Stimulated activated CD8-positive, alpha-beta memory T cell treated with anti-CD3 and anti-CD28 coated beads, Interleukin-7, amount 100 ng/mL, for 1 hour (primary cell): Measurements from ENCODE around the gene ADI1.
A peak's percentile ranks its signal among the peaks of the same experiment; 100 is the strongest.

Experiments used
- DNase-seq, 2 donors: peaks; one replicate each; pipeline ENCODE4 v3.0.0-alpha.2; 2020; ENCODE audit warnings: low read depth in 2 of 2

Gene ADI1, protein sequence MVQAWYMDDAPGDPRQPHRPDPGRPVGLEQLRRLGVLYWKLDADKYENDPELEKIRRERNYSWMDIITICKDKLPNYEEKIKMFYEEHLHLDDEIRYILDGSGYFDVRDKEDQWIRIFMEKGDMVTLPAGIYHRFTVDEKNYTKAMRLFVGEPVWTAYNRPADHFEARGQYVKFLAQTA

DNA sequence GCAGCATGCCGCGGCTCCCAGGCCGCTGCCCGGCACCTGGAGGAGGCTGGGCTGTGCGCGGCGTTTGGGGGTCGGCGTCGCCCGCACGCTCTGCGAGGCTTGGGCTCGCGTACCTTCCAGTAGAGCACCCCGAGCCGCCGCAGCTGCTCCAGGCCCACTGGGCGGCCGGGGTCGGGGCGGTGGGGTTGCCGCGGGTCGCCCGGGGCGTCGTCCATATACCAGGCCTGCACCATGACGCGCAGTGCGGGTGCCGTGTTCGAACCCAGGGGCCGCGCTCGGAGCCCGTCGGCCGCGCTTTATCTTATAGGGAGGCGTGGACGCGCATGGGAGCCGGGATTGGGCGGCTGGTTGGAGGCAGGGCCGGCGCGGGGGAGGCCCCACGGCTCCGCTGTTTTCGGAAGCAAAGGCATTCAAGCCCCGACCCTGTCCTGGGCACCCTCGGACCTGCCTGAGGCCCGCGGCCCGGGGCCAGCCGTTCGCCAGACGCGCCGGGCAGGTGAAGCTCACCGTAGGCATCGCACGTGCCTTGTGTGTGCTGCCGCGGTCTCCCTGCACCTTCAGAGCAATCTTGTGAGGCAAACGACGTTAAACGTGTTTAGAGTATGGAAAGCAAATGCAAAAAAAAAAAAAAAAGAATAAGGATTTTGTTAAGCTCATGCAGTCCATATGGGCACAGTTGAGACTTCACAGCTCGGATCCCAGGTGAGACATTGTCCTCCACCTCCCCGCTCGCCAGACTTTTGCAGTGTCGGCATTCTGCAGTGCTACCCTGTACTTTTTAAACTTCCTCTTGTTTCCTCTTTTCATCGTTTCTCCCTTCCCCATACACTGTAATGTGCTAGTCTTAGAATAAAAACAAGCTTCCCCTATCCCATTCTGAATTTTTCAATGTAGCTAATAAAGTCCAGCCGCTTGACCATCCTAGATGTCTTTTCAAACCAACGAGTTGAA lies at the start of gene ADI1:
ADI1 (minus strand) TSS at position 277 of the 951 bp plus-strand sequence; CDS start at position 233, 44 bp downstream.
- DNase-seq, result peak; percentile 42 to 50

DNA sequence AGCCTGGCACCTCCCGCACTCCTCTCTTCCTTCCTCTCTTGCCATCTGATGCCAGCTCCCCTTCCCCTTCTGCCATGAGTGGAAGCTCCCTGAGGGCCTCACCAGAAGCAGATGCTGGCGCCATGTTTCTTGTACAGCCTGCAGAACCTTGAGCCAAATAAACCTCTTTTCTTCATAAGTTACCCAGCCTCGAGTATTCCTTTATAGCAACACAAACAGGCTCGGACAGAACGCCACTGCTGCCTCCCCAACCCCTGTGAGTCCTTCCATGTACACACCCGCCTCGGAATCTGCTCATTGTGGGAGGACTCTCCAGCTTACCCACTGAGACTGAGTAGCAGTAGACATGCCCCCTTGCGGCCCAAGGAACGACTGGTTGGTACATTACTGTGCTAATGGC lies 47.5 kb upstream of the ADI1 start:
- no peak for DNase-seq

DNA sequence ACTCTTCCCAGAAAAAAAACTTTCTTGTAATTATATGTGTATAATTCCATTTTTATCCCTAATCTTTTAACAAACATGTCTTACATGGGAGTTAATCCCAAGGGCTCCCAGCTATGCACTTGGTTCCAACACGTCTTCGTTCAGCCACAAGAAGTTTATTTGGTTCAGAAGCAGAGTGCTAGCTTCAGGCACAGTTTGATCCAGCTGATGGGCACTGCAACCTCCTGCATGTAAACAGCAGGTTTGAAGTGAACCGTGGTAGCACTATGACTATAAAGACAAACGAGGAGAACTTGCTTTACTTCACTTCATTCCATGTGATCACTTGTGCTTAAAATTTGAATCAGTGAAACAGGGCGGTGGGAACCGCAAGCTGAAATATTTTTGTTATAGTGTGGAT lies 45.8 kb upstream of the ADI1 start:
- DNase-seq, result no peak

DNA sequence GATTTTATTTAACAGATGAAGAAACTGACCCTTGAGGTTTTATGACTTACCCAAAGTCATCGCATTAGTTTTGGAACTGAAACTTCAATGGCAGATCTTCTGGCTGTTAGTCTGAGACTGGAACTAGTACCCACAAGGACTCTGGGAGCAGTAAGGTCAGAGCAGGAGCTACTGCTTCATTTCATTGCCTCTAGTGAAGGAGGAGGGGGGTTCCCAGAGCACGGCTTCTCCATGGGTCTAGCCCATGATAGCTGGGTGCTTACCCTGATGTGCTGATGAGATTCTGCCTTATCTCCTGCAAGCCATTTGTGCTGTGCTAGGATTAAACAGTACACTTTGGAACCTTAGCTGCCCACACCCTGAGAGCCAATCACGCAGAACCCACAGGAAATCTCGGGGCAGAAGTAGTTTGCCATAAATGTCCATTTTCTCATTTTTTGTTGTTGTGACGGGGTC lies 44.2 kb upstream of the ADI1 start:
- no peak for DNase-seq

DNA sequence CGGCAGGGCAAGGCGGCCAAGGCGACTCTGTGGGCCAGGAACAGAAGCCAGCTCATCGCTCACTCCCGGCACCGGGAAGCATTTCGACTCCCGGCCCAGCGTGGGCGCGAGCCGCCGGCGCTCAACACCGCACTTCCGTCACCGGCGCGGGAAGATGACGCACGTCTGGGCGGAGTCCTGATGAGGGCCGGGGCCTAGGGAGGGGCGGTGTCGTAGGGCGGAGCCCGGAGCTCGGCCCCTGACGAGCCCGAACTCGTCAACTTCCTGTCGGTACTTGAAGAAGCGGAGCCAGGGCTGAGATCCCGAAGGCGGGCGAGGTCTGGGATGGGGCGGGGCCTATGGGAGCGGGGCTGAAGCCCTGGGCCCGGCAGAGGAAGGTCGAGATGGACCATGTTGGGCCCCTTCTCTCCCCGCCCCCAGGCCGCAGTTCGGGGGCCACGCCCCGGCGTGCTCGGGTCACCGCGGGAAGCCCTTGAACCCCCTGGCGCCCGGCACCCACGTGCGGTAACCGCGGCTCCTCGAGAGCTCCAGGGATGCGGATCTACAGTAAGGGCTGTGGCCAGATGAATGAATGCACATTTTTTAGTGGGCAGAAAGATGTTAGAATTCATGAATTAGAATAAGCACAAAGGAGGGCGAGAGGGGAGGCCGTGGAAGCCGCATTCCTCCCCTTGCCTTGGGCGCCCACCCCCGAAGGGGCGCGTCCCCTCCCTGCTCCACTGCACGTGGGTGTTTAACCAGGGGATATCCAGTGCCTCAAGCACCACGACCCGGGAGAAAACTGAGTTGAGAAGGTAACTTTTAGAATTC lies 39.1 kb upstream of the ADI1 start, which contains the start of gene RNASEH1:
RNASEH1 (minus strand) TSS at position 129 of the 810 bp plus-strand sequence; CDS start at position 56, 73 bp downstream.
- DNase-seq, result peak; percentile 99

DNA sequence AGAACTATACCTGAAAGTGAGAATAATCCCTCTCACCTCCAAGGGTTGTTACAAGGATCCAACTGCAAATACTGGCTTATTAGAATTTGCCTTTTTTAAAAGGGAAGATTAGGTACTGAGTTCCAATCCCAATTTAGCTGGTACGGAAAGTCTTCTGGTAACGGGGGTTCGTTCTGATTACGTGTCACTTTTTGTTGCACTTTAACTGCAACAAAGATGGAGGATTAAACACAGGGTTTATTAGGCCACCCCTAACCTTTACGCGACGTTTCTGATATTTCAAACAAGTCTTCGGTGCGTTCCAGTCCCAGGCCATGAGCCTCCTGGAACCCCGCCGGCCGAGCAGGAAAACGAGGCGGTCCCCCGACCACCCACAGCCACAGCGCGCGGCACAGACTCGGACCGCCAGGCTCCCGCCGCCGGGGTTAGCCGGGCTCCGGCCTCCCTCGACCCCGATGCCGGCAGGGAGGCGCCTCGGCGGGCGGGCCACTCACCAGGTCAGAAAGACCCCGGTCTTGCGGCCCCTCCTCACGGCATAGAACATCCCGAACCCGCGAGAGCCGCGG lies 38.4 kb upstream of the ADI1 start:
- DNase-seq, result no peak

DNA sequence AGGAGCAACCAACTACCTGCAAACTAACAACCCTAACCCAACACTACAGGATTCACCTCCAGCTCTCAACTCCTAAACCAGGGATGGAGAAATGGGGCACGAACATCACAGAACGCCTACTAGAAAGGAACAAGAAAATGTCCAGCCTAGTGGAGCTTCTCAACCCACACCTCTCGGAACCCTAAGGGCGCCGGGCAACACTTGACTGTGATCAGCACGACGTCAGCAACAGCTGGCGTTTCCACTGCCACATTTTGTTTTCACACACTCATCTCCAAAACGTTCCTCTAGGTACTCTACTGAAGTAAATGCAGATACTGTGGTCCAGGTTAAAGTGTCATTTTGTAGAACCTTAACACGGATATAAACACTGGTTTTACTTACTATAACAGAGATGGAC lies 34.6 kb upstream of the ADI1 start:
- DNase-seq, result no peak

DNA sequence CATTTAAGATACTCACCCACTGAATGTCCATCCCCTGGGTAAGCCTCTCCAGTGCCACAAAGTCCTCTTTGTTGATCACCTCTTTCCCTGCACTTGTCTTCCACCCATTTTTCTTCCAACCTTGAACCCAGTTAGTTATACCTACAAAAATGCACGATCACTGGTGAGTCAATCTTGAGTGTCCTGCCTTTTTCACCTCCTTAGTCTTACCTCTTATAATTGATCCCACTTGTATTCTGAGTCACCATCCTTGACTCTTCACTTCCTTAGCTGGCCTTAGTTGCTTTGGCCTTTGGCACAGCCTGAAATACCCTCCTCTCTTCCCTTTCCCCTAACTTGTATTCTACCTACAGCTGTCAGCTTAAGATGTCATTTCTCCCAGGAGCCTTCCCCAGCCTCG lies 28.6 kb upstream of the ADI1 start:
- no peak for DNase-seq

DNA sequence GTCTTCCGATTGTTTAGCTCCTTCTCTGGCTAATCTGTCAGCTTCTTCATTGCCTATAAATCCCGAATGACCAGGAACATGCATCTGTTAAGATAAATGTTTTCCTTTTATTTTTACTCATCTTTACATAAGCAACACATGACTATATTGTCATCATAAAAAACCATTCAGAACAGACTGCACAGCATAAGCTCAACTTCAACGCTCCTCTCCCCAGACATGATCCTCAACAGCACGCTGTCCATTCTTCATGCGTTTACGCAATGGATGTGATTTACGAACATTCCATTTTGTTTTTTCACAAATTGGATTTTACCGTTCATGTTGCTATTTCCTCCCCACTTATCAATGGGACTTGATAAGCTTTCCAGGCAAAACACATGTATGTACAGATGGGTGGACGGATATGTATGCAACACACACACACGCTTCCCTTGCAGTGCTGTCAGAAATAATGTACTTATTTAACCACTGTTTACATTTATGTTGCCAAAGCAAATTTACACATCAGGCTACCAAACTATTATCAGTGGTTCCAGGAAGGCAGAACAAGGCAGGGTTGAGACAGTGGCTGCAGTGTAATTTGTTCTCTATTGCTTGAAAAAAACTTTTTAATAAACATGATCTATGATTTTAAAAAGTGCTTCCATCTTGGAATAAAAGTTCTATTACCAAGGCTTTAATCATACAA lies 26.6 kb upstream of the ADI1 start:
- DNase-seq, result no peak

DNA sequence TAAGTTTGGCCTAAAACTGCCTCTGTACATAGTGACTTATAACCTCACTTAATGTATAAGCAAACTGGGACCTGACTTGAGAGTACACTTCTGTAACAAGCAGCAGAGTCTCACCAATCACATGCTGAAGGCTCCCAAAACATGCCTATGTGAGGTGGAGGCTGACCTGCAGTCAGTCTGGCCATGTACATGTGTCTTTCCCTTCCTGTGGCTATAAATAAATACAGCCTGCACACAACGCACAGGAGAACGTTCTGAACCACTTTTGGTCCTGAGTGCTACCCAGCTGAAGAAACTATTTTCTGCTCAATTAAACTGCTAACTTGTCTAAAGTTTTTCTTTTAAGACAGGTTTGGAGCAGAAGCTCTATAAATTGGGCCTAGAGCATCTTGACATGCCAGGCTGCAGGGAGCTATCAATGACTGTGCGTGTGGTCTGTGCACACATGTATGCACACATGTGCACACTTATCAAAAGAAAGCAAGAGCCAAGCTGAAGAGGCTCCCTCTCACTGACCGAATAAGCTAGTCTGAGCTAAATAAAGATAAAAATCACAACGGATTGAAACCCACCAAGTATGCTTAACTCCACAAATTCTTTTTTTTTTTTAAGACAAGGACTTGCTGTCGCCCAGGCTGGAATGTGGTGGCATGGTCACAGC lies 23.8 kb upstream of the ADI1 start:
- no peak for DNase-seq

DNA sequence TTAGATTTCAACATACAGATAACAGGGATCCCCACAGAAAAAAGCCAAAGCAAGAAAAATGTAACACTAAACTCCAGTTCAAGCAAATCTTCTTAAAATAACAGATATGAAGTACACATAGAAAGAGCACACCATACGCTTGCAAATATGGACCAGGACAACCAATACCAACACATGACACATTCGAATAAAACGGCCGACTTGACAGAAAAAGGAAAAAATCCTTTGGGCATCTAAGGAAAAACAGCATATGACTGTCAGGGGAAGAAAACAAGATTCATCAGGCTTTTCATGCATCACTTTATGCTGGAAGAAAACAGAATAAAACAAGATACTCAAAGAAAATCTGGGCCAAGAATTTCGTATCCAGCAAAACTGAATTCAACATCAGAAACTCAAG lies 22.8 kb upstream of the ADI1 start:
- DNase-seq, result no peak

DNA sequence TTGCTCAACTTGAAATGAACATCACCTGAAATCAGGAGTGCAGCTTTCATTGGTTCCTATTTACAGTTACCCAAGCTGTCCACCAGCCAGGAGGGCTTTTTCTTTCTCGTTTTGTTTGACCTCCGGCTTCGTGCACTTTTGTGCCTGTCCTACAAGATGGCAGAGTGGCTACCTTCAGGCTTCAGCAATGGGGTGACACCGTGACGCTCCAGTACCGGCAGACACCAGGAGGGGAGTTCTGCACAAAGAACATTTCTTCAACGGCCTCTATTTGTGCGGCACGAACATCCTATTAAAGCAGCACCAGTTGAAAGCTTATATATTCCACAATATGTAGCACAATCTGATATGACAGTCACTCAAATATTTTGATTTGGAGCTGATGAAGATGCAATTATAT lies 20.5 kb upstream of the ADI1 start:
- DNase-seq, result no peak

DNA sequence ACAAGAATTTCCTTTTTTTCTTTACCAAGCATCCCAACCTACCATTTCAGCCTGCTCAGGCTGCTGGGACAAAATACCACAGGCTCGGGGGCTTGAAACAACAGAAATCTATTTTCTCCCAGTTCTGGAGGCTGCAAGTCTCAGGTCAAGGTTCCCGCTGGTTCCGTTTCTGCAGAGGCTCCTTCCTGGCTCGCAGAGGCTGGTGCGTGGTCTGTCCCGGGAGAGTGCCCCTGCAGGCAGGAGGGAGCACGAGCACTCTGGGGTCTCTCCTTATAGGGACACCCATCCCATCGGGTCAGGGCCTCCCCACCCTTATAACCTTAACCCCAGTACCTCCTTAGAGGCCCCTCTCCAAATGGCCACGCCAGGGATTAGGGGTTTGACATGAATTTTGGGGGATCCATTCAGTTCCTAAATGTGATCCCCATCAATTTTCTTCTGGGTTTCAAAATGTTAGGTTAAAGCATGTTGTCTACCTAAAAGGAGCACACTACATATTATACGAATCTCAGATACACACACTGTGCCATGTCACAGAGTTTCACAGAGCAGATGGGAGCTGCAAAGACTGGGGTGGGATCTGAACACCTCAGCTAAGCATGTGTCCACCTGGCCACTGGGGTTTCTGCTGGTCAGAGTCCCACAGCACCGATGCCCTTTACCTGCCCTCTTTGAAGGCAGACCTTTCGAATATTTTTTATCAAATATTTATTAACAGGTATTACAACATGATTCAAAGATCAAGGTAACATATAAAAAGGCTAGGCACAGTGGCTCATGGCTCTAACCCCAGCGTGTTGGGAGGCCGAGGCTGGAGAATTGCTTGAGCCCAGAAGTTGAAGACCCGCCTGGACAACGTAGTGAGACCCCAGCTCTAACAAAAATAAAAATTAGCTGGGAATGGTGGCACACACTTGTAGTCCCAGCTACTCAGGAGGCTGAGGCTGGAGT lies 17.6 kb upstream of the ADI1 start:
- no peak for DNase-seq

DNA sequence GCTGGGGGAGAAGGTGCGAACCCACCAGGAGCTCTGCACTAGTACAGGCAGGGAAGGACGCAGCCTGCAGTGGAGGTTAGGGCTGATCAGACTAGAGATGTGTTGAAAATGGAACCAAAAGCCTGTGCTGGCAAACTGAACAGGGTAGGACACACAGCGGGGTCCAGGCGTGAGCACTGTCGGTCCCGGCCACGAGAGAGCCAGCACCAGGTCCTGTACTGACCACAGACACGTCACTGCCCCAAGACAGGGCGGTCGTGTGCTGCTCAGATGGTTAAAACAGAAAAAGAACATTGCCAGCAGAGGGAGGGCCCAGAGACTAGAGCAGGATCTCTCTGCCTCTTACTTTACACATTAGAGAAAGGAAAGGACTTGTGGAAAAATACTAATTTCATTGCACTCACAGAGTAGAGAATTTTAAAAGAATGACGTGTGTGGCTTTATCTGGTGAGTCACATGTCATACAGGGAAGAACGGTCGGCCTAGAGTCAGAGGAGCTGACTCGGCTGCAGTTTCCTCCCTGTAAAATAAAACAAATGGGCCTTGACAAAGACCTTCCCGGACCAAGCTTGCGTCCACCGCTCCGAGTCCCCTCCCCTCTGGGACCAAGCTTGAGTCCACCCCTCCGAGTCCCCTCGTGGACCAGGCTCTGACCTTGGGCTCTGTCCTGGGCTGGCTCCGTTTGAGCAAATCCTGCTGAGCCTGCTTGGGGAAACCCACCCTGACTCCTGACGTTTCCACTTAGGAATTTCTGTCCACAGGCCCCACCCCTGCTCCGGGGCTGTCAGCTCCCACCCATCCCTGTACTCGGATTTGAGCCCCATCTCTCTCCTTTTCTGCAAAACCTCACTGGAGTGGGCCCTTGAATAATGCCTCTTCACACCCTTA lies 16.7 kb upstream of the ADI1 start:
- DNase-seq, result no peak

DNA sequence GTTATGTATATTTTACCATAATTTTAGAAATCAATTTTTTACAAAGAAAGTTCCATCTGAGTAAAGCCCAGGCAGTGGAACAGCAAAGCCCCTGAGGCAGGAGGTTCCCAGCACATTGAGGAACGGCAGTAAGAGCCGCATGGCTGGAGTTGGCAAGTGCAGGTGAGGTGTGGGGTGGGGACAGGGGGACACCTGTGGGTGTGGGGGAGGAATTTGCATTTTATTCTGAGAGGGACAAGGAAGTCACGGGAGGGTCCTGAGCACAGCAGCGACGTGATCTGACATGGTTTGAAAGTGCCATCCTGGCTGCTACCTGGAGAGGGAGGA lies 16.1 kb upstream of the ADI1 start:
- no peak for DNase-seq

DNA sequence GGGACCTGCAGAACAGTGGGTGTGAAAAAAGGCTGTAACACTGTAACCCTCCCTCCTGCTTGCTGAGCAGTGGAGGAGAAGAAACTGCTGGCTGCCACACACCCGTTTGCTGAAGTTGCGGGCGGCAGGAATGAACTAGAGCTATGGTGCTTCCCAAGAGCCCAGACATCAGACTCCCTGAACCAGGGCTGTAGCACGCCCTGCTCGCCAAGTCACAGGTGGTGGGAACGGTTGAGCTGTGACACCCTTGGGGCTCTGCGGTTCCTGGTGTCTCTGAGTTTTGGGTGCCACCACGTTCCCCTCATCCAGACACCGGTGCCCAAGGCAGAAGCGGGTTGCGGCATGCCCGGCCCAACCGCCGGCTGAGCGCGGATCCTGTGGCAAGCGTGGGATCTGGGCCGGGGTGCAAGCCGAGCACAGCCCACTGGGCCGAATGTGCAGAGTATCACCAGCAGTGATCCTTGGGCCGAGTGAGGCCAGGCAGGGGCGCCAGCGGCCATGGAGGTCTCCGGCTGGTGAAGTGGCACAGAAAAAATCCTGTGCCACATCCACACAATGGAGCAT lies 15.0 kb upstream of the ADI1 start:
- no peak for DNase-seq

DNA sequence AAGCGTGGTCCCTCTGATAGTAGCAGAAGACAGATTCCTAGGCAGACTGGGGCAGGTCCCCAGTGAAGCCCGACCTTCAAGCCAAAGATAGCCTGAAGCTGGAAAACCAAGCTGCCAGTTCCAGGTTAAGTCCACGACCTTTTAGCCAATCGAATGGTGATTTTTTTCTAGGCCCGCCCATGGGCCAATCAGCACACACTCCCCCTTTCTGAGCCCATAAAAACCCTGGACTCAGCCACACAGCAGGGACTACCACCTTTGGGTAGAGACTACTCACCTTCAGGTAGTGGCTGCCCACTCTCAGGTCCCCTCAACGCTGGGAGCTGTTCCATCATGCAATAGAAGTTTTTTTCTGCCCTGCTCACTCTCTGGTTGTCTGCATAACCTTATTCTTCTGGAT lies 14.5 kb upstream of the ADI1 start:
- no peak for DNase-seq

DNA sequence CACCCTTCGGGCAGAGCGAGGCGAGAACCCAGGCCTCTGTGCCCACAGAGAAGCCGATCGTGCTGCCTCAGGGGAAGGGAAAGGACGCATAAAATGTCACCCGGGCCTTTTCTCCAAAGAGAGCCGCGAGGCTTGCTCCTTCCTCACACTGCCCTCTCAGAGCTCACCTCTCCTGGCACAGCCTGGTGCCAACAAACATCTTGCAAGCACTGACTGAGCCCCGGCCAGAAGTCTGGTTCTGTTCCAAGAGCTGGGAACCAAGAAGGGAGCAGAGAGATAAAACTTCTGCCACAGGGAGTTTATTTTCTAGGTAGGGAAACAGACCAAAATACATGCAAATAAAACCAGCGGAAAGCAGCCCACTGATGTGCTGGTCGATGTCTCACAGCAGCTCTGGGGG lies 13.6 kb upstream of the ADI1 start:
- DNase-seq, result no peak
